Calu3 (cell line): ENCODE measurements around the gene PSD4. TPM values are rescaled to one million over a fixed set of nuclear protein-coding genes. Genes with fewer than 3 reads are reported as not detected.

Experiments
- BruUV-seq: library from RNA; stranded (reverse); fragments of 400-500 nt; replicated peaks from 2 replicates; lab custom pipeline; 2021; lab: Mats Ljungman, UMichigan
- CTCF ChIA-PET: fragments of 300-600 bp; sonication (Branson Sonifier 250); formaldehyde crosslinking; loops from one replicate; lab custom pipeline; 2022; ENCODE audit warnings: antibody characterized with exemption; lab: Charles Lee
- DNase-seq: peaks from one replicate; pipeline ENCODE4 v3.0.0; 2022
- H3K27ac Mint-ChIP-seq: one replicate; pipeline ENCODE4 v1.8.0; 2022; ENCODE audit warnings: mixed read lengths; ENCODE audit not compliant: unreplicated experiment
- H3K27me3 Mint-ChIP-seq: one replicate; pipeline ENCODE4 v1.8.0; 2022; ENCODE audit warnings: mixed read lengths; ENCODE audit not compliant: unreplicated experiment
- H3K36me3 Mint-ChIP-seq: one replicate; pipeline ENCODE4 v1.8.0; 2022; ENCODE audit warnings: mild to moderate bottlenecking, moderate library complexity, mixed read lengths; ENCODE audit not compliant: insufficient read depth, unreplicated experiment
- H3K4me1 Mint-ChIP-seq: one replicate; pipeline ENCODE4 v1.8.0; 2022; ENCODE audit warnings: mild to moderate bottlenecking, low read depth, mixed read lengths; ENCODE audit not compliant: unreplicated experiment
- H3K4me3 Mint-ChIP-seq: one replicate; pipeline ENCODE4 v1.8.0; 2022; ENCODE audit warnings: mild to moderate bottlenecking, low read depth, moderate library complexity, mixed read lengths; ENCODE audit not compliant: unreplicated experiment
- H3K9me3 Mint-ChIP-seq: one replicate; pipeline ENCODE4 v1.8.0; 2022; ENCODE audit warnings: low read depth, mixed read lengths; ENCODE audit not compliant: unreplicated experiment
- CTCF ChIP-seq: fragments of 200-600 bp; IDR thresholded peaks from one replicate; pipeline ENCODE4 v1.8.0; 2022; ENCODE audit warnings: antibody characterized with exemption; ENCODE audit not compliant: unreplicated experiment
- intact Hi-C: fragments of 100-400 bp; cut with micrococcal nuclease; formaldehyde crosslinking; loops from one replicate; pipeline ENCODE4 v1.10.0; 2022; ENCODE audit not compliant: unreplicated experiment
- total RNA-seq: library from RNA; stranded (reverse); gene quantifications from 2 replicates; pipeline ENCODE4 v1.2.3, GENCODE V29; 2022

The PSD4 gene
- total RNA-seq, 1 experiment from 2014 or later: 58.7 TPM

DNA sequence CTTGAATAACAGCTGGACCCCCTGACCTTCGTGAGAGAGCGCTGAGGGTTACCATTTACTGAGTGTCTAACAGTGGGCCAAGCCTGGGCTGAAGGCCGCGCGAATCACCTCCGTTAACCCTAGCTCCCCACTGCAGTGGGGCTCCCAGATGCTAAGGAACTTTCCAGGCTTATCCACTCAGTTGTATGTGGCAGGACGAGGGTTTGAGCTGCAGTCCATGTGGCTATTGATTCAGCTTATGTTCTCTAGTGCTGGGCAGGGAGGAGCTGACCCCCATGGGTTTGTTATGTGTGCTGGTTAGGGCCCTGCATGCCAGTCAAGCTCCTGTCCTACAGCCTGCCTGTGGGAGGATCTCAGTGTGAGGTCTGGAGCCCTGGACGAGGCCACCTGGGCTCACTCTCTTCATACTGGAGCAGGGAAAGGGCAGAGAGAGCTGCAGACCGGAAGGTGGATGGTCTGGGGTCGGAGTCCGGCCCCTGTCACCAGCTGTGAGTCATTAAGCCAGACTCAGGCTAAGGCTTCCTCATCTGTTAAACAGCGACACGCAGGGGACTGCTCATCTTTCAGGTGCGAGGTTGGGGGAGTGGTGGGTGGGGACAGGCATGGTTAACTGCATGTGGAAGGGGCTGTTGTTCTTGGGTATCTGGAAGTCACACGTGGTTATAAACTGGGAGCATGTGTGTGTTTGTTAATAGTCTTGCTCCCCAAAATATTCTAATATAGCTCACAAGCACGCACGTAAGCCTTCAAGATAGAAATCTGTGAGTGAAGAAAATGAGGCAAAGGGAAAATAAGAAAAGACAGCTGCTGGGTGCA is 6.6 kb downstream of the PSD4 start:
- Mint-ChIP-seq H3K27me3 (no peaks in the 10 kb centered on the region), H3K4me1 (no peaks in the 10 kb centered on the region), H3K27ac (peak overlapping the region; percentile 31), H3K4me3 (no peak overlapping the region), H3K36me3 (peaks cover 5% of the 10 kb centered on the region), H3K9me3 (no peaks in the 10 kb centered on the region)
- no peak for TF ChIP-seq CTCF
- intact Hi-C loops: no loop called here
- CTCF ChIA-PET: interaction anchor here (0.6 to 1.9 kb wide), 5 partner anchors 22 to 201 kb away, joined by 5 to 15 read pairs (median 6); no protein-coding TSS in a partner anchor
- no TSS peak for BruUV-seq
- DNase-seq: peak; percentile 27

DNA sequence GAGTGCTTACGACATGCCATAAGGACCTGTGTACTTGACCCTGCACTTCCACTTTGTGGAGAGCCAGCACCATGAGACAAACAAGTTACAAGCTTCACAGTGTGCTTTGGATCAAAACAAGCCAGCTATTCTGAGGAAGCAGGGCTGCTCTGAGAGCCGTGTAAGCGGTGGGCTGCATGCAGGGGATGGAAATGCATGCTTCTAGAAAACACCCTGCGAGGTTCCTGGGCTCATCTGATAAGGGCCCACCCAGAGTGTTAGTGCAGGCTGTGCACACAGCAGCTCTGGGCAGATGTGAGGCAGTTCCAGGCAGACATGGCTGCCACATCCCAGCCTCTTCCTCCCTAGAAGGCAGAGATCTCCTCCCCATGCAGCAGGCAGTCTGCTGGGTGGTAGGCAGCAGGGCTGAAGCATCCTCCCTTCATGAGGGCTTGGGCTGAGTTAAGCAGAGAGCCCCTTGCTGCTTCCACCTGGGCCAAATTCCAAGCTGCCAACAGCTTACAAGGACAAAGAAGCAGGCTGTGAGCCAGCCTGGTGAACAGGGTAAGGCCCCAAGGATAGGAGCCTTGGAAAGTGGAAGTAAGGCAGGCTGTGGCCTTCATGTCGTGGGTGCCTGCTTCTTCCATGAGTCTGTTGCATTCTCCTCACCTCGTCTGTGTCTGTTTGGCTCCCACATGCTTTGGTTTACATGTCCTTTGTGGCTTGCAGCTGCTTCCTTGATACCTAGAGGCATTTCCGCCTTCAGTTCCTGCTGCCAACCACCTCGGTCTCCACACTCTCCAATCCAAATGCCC is 7.7 kb downstream of the PSD4 start:
- intact Hi-C loops: no loop called here
- CTCF ChIA-PET: interaction anchor here (1.2 to 1.9 kb wide), 3 partner anchors 23 to 101 kb away, joined by 5 to 15 read pairs (median 6); no protein-coding TSS in a partner anchor
- no TSS peak for BruUV-seq
- Mint-ChIP-seq H3K27me3 (no peaks in the 10 kb centered on the region), H3K36me3 (peaks cover 5% of the 10 kb centered on the region), H3K27ac (no peak overlapping the region), H3K4me3 (no peak overlapping the region), H3K4me1 (no peaks in the 10 kb centered on the region), H3K9me3 (no peaks in the 10 kb centered on the region)
- no peak for TF ChIP-seq CTCF
- DNase-seq: no peak

- CTCF ChIA-PET: no interaction called here
- Mint-ChIP-seq H3K4me3 (no peak overlapping the region), H3K9me3 (no peaks in the 10 kb centered on the region), H3K36me3 (peaks cover 9% of the 10 kb centered on the region), H3K4me1 (no peaks in the 10 kb centered on the region), H3K27me3 (no peaks in the 10 kb centered on the region), H3K27ac (no peak overlapping the region)
- DNase-seq: no peak
- TF ChIP-seq CTCF: no peak
- intact Hi-C loops: no loop called here
- no TSS peak for BruUV-seq
Observed at GRCh38 chr2:113182471-113183260, 8.9 kb downstream of the PSD4 start.

- H3K27me3 Mint-ChIP-seq: no peaks in the 10 kb centered on the region
- H3K27ac Mint-ChIP-seq: no peak overlapping the region
- no peaks in the 10 kb centered on the region for H3K4me1 Mint-ChIP-seq
- BruUV-seq: no TSS peak
- TF ChIP-seq CTCF: no peak
- intact Hi-C loops: no loop called here
- no peaks in the 10 kb centered on the region for H3K9me3 Mint-ChIP-seq
- H3K36me3 Mint-ChIP-seq: peaks cover 9% of the 10 kb centered on the region
- DNase-seq: no peak
- H3K4me3 Mint-ChIP-seq: no peak overlapping the region
- CTCF ChIA-PET: interaction anchor here (0.6 kb wide), 1 partner anchor 90 kb away, joined by 4 read pairs; no protein-coding TSS in a partner anchor
Observed at GRCh38 chr2:113183264-113183663, 9.5 kb downstream of the PSD4 start.
